Measurements from ENCODE around the gene BARD1. TPM values are rescaled to one million over a fixed set of nuclear protein-coding genes. Genes with fewer than 3 reads are reported as not detected.
"Not testable (repeated sequence)": the region's sequence is repeated elsewhere in the genome, so short reads cannot be mapped to it uniquely, and the experiment has no call there.

BARD1 gene
- total RNA-seq (2014; rRNA removed; shearing (Covaris generic)) = 11.9 and 13.2 TPM in 2 replicates

GRCh38 chr2:214808981-214809750, at the start of gene BARD1:
Gene BARD1 (minus strand): TSS chr2:214809683. CDS start chr2:214809569, 114 bp downstream.
- DNase-seq (ENCODE audit: low spot score) = peak; percentile 30

- DNase-seq (ENCODE audit: low spot score) = no peak
Observed at GRCh38 chr2:214856137-214856536, 46.7 kb upstream of the BARD1 start.

- DNase-seq (ENCODE audit: low spot score) = no peak
Observed at GRCh38 chr2:214853906-214854305, 44.4 kb upstream of the BARD1 start.

- DNase-seq (ENCODE audit: low spot score) = no peak
Observed at GRCh38 chr2:214843823-214844222, 34.3 kb upstream of the BARD1 start.

- no peak for DNase-seq (ENCODE audit: low spot score)
Observed at GRCh38 chr2:214839464-214839863, 30.0 kb upstream of the BARD1 start.

- DNase-seq (ENCODE audit: low spot score) = no peak
Observed at GRCh38 chr2:214837466-214837865, 28.0 kb upstream of the BARD1 start.

GRCh38 chr2:214836568-214836967, 27.1 kb upstream of the BARD1 start:
- DNase-seq (ENCODE audit: low spot score) = no peak

- no peak for DNase-seq (ENCODE audit: low spot score)
Observed at GRCh38 chr2:214830794-214831346, 21.4 kb upstream of the BARD1 start.

- no peak for DNase-seq (ENCODE audit: low spot score)
Observed at GRCh38 chr2:214816008-214816533, 6.6 kb upstream of the BARD1 start.

GRCh38 chr2:214810671-214811070, 1.2 kb upstream of the BARD1 start:
- DNase-seq (ENCODE audit: low spot score) = no peak

- DNase-seq (ENCODE audit: low spot score) = peak; percentile 91
Observed at GRCh38 chr2:214809751-214810564, 475 bp upstream of the BARD1 start.

- no peak for DNase-seq (ENCODE audit: low spot score)
Observed at GRCh38 chr2:214807653-214808052, 1.8 kb downstream of the BARD1 start.

- DNase-seq (ENCODE audit: low spot score) = no peak
Observed at GRCh38 chr2:214801768-214802397, 7.6 kb downstream of the BARD1 start.

GRCh38 chr2:214801068-214801467, 8.4 kb downstream of the BARD1 start:
- no peak for DNase-seq (ENCODE audit: low spot score)

- no peak for DNase-seq (ENCODE audit: low spot score)
Observed at GRCh38 chr2:214800180-214800579, 9.3 kb downstream of the BARD1 start.

GRCh38 chr2:214796911-214797310, 12.6 kb downstream of the BARD1 start:
- DNase-seq (ENCODE audit: low spot score) = no peak

- not testable (repeated sequence) for DNase-seq (ENCODE audit: low spot score)
Observed at GRCh38 chr2:214783181-214783580, 26.3 kb downstream of the BARD1 start.

GRCh38 chr2:214782671-214783070, 26.8 kb downstream of the BARD1 start:
- DNase-seq (ENCODE audit: low spot score) = no peak

GRCh38 chr2:214781226-214781625, 28.3 kb downstream of the BARD1 start:
- no peak for DNase-seq (ENCODE audit: low spot score)

GRCh38 chr2:214775971-214776370, 33.5 kb downstream of the BARD1 start:
- no peak for DNase-seq (ENCODE audit: low spot score)

- DNase-seq (ENCODE audit: low spot score) = no peak
Observed at GRCh38 chr2:214774108-214774507, 35.4 kb downstream of the BARD1 start.
